T-helper 22 cell (primary cell): ENCODE data around the gene KIF4A.

Source experiments
- DNase-seq: peaks from one replicate; pipeline ENCODE4 v3.0.0-alpha.2; 2020; ENCODE audit warnings: low read depth

KIF4A gene

GRCh38 chrX:70437921-70438665, 148.2 kb downstream of the KIF4A start:
- no peak for DNase-seq

- no peak for DNase-seq
Measured at GRCh38 chrX:70439016-70439415, 149.1 kb downstream of the KIF4A start.

- no peak for DNase-seq
Measured at GRCh38 chrX:70442224-70442623, 152.3 kb downstream of the KIF4A start.

GRCh38 chrX:70444326-70444945, 154.5 kb downstream of the KIF4A start, which contains the start of gene DLG3:
Gene DLG3, plus strand, starts transcription at chrX:70444835. Its CDS starts 367 bp downstream, at chrX:70445202.
- no peak for DNase-seq

GRCh38 chrX:70444946-70445656, 155.2 kb downstream of the KIF4A start:
- DNase-seq, result no peak

- no peak for DNase-seq
Measured at GRCh38 chrX:70445951-70446350, 156.0 kb downstream of the KIF4A start.

- no peak for DNase-seq
Measured at GRCh38 chrX:70446380-70447350, 156.8 kb downstream of the KIF4A start.

- DNase-seq, result no peak
Measured at GRCh38 chrX:70449457-70449966, 159.6 kb downstream of the KIF4A start.

GRCh38 chrX:70452143-70452733, 162.3 kb downstream of the KIF4A start:
- no peak for DNase-seq

GRCh38 chrX:70453024-70453618, 163.2 kb downstream of the KIF4A start:
- DNase-seq, result no peak

GRCh38 chrX:70454441-70455365, 164.8 kb downstream of the KIF4A start:
- DNase-seq, result peak; percentile 77

GRCh38 chrX:70455366-70456202, 165.7 kb downstream of the KIF4A start:
- DNase-seq, result no peak

- no peak for DNase-seq
Measured at GRCh38 chrX:70456256-70456655, 166.4 kb downstream of the KIF4A start.

GRCh38 chrX:70461026-70461425, 171.1 kb downstream of the KIF4A start:
- no peak for DNase-seq

GRCh38 chrX:70464051-70464450, 174.1 kb downstream of the KIF4A start:
- no peak for DNase-seq

GRCh38 chrX:70466968-70467367, 177.1 kb downstream of the KIF4A start:
- DNase-seq, result no peak

GRCh38 chrX:70468709-70469108, 178.8 kb downstream of the KIF4A start:
- DNase-seq, result no peak
